Gastroesophageal sphincter (tissue), 4 donors: ENCODE measurements around the gene CYP2F1. TPM values are rescaled to one million over a fixed set of nuclear protein-coding genes. Genes with fewer than 3 reads are reported as not detected.
"Not testable (repeated sequence)": the region's sequence is repeated elsewhere in the genome, so short reads cannot be mapped to it uniquely, and the experiment has no call there.

Source experiments
- ATAC-seq: fragments of 150-250 bp; one replicate; pipeline ENCODE4 v1.9.1; 2016; ENCODE audit warnings: mild to moderate bottlenecking, moderate library complexity
- H3K27ac ChIP-seq, 4 donors: fragments of 200-600 bp; sonication (generic) in 3 of 4; 1 replicate in 3 of 4; 2 replicates in 1 of 4; pipeline ENCODE4 v1.5.1; 2016 to 2019
- H3K27me3 ChIP-seq: fragments of 200-600 bp; sonication (generic); one replicate; pipeline ENCODE4 v1.5.1; 2019
- H3K36me3 ChIP-seq, 2 donors: fragments of 200-600 bp; sonication (generic); one replicate each; pipeline ENCODE4 v1.5.1; 2019; ENCODE audit warnings: control low read depth in 1 of 2
- H3K4me1 ChIP-seq, 3 donors: fragments of 200-600 bp; sonication (generic); 1 replicate in 2 of 3; 2 replicates in 1 of 3; pipeline ENCODE4 v1.5.1; 2016 to 2019; ENCODE audit warnings: control low read depth in 2 of 3
- H3K4me3 ChIP-seq, 2 donors: fragments of 200-600 bp; sonication (generic); one replicate each; pipeline ENCODE4 v1.5.1; 2019; ENCODE audit warnings: mild to moderate bottlenecking in 1 of 2, moderate library complexity in 1 of 2
- H3K9me3 ChIP-seq, 3 donors: fragments of 200-600 bp; sonication (generic); one replicate each; pipeline ENCODE4 v1.5.1; 2017 to 2019; ENCODE audit warnings: control low read depth in 2 of 3
- EP300 ChIP-seq: sonication (generic); formaldehyde crosslinking; IDR thresholded peaks from one replicate; pipeline ENCODE4 v1.6.1; 2017; ENCODE audit warnings: antibody characterized with exemption, mild to moderate bottlenecking
- POLR2A ChIP-seq, 2 donors: fragments of 450-650 bp; IDR thresholded peaks; one replicate each; pipeline ENCODE4 v1.6.1; 2017; ENCODE audit warnings: antibody characterized with exemption in 2 of 2, mild to moderate bottlenecking in 2 of 2, moderate library complexity in 1 of 2
- POLR2AphosphoS5 ChIP-seq: sonication (generic); formaldehyde crosslinking; IDR thresholded peaks from one replicate; pipeline ENCODE4 v1.6.1; 2017; ENCODE audit warnings: antibody characterized with exemption
- WGBS, 2 donors: methylation state at CpG; one replicate each; pipeline ENCODE4 v1.1.5; 2018; ENCODE audit warnings: low coverage in 1 of 2; 5-methylcytosine and 5-hydroxymethylcytosine counted together
- total RNA-seq, 4 donors: library from RNA; depleted of rRNA; stranded (reverse); fragments of >200 nt; gene quantifications; one replicate each; pipeline ENCODE4 v1.1.0, GENCODE V29; 2016
- TF ChIP-seq, protein P1 (sequence below), 4 experiments: fragments of 200-600 bp in 2 of 4; fragments of 450-650 bp in 2 of 4; sonication (generic) in 1 of 4; IDR thresholded peaks; one replicate each; pipeline ENCODE4 v1.5.1; 2017 to 2019; ENCODE audit warnings: antibody characterized with exemption in 4 of 4, mild to moderate bottlenecking in 2 of 4, moderate library complexity in 2 of 4

The CYP2F1 gene
- total RNA-seq, 4 donors from 2014 or later: not detected

DNA sequence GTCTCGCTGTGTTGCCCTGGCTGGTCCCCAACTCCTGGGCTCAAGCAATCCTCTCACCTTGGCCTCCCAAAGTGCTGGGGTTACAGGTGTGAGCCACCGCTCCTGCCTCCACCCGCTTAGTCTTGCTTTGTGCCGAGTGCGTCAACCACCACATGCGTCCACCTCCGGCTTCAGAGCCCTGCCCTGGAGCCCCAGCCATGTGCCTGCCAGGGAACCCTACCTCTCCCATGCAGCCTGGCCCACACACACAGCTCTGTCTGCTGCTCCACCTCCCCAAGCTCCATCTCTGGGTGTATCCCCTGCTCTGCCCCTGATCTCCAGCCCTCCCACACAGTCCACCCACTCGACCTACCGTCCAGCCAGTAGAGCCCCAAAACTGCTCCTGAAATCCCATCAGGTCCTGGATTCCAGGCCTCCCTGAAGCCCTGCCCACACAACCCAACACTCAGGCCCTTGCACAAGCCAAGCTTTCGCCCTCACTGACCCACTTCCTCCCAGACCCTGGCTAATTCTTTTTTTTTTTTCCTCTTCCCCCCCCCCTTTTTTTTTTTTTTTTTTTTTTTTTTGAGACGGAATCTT lies 9.6 kb downstream of the CYP2F1 start:
- H3K4me3 ChIP-seq: no peak overlapping the region
- no peak for ATAC-seq
- H3K36me3 ChIP-seq: no peaks in the 10 kb centered on the region
- H3K9me3 ChIP-seq: no peaks in the 10 kb centered on the region
- H3K27me3 ChIP-seq: peaks cover 7% of the 10 kb centered on the region
- WGBS, 2 donors: 77 to 91% methylated on average over 6 to 8 of the region's 11 CpGs
- no peak overlapping the region for H3K27ac ChIP-seq
- H3K4me1 ChIP-seq: peaks cover 0 to 14% (median 6%) of the 10 kb centered on the region in 3 donors
- no peak for TF ChIP-seq EP300
- TF ChIP-seq, protein P1, sequence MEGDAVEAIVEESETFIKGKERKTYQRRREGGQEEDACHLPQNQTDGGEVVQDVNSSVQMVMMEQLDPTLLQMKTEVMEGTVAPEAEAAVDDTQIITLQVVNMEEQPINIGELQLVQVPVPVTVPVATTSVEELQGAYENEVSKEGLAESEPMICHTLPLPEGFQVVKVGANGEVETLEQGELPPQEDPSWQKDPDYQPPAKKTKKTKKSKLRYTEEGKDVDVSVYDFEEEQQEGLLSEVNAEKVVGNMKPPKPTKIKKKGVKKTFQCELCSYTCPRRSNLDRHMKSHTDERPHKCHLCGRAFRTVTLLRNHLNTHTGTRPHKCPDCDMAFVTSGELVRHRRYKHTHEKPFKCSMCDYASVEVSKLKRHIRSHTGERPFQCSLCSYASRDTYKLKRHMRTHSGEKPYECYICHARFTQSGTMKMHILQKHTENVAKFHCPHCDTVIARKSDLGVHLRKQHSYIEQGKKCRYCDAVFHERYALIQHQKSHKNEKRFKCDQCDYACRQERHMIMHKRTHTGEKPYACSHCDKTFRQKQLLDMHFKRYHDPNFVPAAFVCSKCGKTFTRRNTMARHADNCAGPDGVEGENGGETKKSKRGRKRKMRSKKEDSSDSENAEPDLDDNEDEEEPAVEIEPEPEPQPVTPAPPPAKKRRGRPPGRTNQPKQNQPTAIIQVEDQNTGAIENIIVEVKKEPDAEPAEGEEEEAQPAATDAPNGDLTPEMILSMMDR (IDR thresholded peaks at IDR 0.05): no peak
- no peak for TF ChIP-seq POLR2AphosphoS5
- no peak for TF ChIP-seq POLR2A (IDR thresholded peaks at IDR 0.05)

DNA sequence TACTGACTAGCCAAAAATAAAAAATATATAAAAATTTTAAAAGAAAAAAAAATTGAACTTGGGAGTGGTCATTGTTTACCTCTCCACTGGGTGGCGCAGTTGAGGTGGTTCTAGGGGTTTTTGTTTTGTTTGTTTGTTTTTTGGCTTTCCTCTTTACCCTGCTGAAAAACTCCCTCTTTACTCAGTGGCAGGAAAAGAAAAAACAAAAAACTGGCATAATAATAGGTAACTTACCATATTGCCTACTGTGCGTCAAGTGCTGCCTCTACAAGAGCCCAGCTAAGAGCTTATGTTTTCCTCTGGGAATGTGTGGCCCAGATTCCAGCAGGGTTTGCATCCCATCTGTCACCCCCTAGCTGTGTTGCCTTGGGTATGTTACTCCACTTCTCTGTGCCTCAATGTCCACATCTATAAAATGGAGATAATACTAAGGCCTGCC lies 12.6 kb downstream of the CYP2F1 start:
- H3K27me3 ChIP-seq, ATAC-seq, H3K36me3 ChIP-seq, H3K27ac ChIP-seq, H3K9me3 ChIP-seq, H3K4me3 ChIP-seq: not testable (repeated sequence)
- peaks cover 0 to 14% (median 6%) of the 10 kb centered on the region in 3 donors for H3K4me1 ChIP-seq
- TF ChIP-seq, protein P1 (IDR thresholded peaks at IDR 0.05): peak in 3 of 4 experiments; percentile 37 to 64 (median 41)
- 43 to 50% methylated on average over 2 of the region's 2 CpGs for WGBS, 2 donors

DNA sequence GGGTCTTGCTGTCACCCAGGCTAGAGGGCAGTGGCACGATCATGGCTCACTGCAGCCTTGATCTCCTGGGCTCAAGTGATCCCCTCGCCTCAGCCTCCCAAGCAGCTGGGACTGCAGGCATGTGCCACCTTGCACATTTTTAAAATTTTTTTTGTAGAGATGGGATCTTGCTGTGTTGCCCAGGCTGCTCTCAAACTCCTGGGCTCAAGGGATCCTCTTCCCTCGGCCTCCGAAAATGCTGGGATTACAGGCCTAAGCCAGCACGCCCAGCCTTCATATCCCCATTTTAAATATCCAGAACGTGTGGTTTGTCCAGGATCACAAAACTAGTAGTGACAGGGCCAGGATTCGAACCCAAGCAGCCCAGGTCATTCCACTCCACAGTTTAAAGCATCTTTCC lies 13.1 kb downstream of the CYP2F1 start:
- H3K4me1 ChIP-seq: peaks cover 0 to 14% (median 6%) of the 10 kb centered on the region in 3 donors
- 78 to 82% methylated on average over 2 to 7 of the region's 7 CpGs for WGBS, 2 donors
- not testable (repeated sequence) for H3K9me3 ChIP-seq, H3K27ac ChIP-seq, ATAC-seq, H3K36me3 ChIP-seq, H3K4me3 ChIP-seq, H3K27me3 ChIP-seq

DNA sequence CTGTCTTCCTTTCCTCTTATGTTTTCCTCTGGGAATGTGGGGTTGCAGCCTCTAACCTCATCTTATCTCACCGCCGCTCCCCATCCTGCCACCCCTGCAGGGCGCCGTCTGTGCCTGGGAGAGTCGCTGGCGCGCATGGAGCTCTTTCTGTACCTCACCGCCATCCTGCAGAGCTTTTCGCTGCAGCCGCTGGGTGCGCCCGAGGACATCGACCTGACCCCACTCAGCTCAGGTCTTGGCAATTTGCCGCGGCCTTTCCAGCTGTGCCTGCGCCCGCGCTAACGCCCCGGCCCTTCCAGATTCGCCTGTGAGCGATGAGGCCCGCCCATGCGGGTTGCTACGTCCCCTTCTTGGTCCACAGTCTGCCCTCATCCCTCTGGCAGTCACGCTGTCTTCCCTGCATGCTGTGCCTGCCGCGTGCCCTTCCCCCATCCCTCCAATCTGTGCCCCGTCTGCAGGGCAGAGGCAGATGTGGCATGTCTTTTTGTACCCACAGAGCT lies 13.6 kb downstream of the CYP2F1 start:
- peak overlapping the region in 1 of 2 donors; percentile 24 for H3K4me3 ChIP-seq
- H3K27ac ChIP-seq: peak overlapping the region in 1 of 4 donors; percentile 19
- peak; percentile 85 for ATAC-seq
- H3K27me3 ChIP-seq, H3K36me3 ChIP-seq, H3K9me3 ChIP-seq: not testable (repeated sequence)
- WGBS, 2 donors: no CpG with 5 or more reads among the region's 29 CpGs
- H3K4me1 ChIP-seq: peaks cover 0 to 14% (median 6%) of the 10 kb centered on the region in 3 donors
- TF ChIP-seq POLR2AphosphoS5: peak; percentile 48
- TF ChIP-seq, protein P1 (IDR thresholded peaks at IDR 0.05): peak in 3 of 4 experiments; percentile 33 to 48 (median 40)

DNA sequence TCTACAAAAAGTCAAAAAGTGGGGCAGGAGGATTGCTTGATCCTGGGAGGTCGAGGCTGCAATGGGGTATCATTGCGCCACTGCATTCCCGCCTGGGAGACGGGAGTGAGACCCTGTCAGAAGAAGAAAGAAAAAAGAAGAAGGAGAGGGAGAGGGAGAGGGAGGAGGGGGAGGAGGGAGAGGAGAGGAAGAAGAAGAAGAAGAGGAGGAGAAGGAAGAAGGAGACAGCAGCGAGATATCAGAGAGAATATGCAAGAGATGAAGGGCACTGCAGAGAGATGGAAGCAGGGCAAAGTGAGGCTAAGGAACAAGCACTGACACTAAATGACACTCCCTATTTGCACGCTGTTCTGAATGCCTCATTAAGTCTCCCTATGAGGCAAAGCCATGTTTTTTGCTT lies 14.5 kb downstream of the CYP2F1 start:
- TF ChIP-seq POLR2A (IDR thresholded peaks at IDR 0.05): no peak
- TF ChIP-seq, protein P1 (IDR thresholded peaks at IDR 0.05): no peak
- no peak for TF ChIP-seq POLR2AphosphoS5
- TF ChIP-seq EP300: no peak
- 33 to 69% methylated on average over 1 to 6 of the region's 6 CpGs for WGBS, 2 donors
- no peak overlapping the region for H3K27ac ChIP-seq
- H3K4me1 ChIP-seq: peaks cover 0 to 14% (median 6%) of the 10 kb centered on the region in 3 donors
- no peak overlapping the region for H3K4me3 ChIP-seq
- no peaks in the 10 kb centered on the region for H3K9me3 ChIP-seq
- no peaks in the 10 kb centered on the region for H3K36me3 ChIP-seq
- peaks cover 7% of the 10 kb centered on the region for H3K27me3 ChIP-seq
- no peak for ATAC-seq
